ENCODE data around the gene NLRC5.

- TF ChIP-seq, protein P1, sequence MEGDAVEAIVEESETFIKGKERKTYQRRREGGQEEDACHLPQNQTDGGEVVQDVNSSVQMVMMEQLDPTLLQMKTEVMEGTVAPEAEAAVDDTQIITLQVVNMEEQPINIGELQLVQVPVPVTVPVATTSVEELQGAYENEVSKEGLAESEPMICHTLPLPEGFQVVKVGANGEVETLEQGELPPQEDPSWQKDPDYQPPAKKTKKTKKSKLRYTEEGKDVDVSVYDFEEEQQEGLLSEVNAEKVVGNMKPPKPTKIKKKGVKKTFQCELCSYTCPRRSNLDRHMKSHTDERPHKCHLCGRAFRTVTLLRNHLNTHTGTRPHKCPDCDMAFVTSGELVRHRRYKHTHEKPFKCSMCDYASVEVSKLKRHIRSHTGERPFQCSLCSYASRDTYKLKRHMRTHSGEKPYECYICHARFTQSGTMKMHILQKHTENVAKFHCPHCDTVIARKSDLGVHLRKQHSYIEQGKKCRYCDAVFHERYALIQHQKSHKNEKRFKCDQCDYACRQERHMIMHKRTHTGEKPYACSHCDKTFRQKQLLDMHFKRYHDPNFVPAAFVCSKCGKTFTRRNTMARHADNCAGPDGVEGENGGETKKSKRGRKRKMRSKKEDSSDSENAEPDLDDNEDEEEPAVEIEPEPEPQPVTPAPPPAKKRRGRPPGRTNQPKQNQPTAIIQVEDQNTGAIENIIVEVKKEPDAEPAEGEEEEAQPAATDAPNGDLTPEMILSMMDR (IDR thresholded peaks at IDR 0.05) = no peak
- TF ChIP-seq POLR2A (IDR thresholded peaks at IDR 0.05) = no peak
- TF ChIP-seq EP300 (IDR thresholded peaks at IDR 0.05) = no peak
- TF ChIP-seq POLR2AphosphoS5 (IDR thresholded peaks at IDR 0.05) = no peak
Measured at GRCh38 chr16:56939801-56940200, 49.6 kb upstream of the NLRC5 start.
